ENCODE data around the gene MLH1. TPM values are rescaled to one million over a fixed set of nuclear protein-coding genes. Genes with fewer than 3 reads are reported as not detected.

MLH1 gene
- total and polyA plus RNA-seq, 10 of the 15 experiments (the other 5 are each of a cell fraction or from before 2014, with no cell fraction given), result 58.6 to 109 (median 81.4) TPM

DNA sequence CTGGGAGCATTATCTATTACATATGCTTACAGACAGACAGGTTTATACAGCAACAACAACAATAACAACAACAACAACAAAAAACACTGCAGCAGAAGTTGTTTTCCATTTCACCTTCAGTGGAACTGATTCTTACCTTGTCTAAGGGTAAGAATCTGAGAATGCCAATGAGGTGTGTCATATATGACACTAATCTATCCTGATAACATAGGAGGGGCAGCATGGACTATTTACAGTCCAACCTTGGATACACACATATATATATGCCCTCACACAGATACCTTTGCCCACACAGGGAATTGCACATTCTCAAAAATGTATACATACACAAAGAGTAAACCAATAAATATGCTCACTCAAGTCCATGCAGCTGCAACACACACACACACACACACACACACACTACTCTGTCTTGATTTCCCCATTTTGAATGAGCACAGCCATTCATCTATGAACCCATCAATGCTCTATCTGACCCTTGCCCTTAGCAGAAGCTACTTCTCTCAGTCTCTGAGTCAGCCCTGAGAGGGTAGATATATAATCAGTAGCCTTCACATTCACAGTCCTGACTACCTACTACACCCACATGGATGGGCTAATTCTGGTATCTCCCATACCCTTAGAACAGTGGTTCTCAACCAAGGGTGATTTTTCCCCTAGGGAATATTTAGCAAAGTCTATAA, 38.7 kb upstream of the MLH1 start (continued):
- no peak for TF ChIP-seq SIX5 (IDR thresholded peaks at IDR 0.05; ENCODE audit: low read depth, low read length, severe bottlenecking)

GRCh38 chr3:36956155-36956554, 37.2 kb upstream of the MLH1 start:
- ATAC-seq (no peak), FAIRE-seq (no peak), DNase-seq (ENCODE audit: low read depth, low spot score) (no peak)
- Histone ChIP-seq H3K4me3 (no peak overlapping the region), H4K20me1 (ENCODE audit: control insufficient read depth, insufficient read depth) (no peaks in the 10 kb centered on the region), H3K36me3 (ENCODE audit: control insufficient read depth in 2 of 2, insufficient read depth in 2 of 2, low read length in 1 of 2) (no peaks in the 10 kb centered on the region), H3K4me2 (ENCODE audit: control insufficient read depth, insufficient read depth) (no peak overlapping the region), H3K9me3 (replicated peaks; ENCODE audit: control insufficient read depth, insufficient read depth, low read length) (no peaks in the 10 kb centered on the region), H2AFZ (ENCODE audit: control insufficient read depth, low read depth, low read length) (no peak overlapping the region), H3K9ac (ENCODE audit: control insufficient read depth, insufficient read depth, low read length) (no peak overlapping the region), H3K27me3 (replicated peaks in 1 of 2; ENCODE audit: control insufficient read depth in 2 of 2, insufficient read depth in 2 of 2, low read length in 1 of 2) (no peaks in the 10 kb centered on the region), H3K79me2 (ENCODE audit: control insufficient read depth, insufficient read depth, low read length) (no peaks in the 10 kb centered on the region), H3K27ac (ENCODE audit: control insufficient read depth, insufficient read depth) (no peak overlapping the region), H3K4me1 (ENCODE audit: control insufficient read depth, insufficient read depth, low read length) (no peaks in the 10 kb centered on the region)
- CTCF ChIA-PET, result interaction anchor here (1.0 to 5.4 kb wide), 5 partner anchors 10 to 225 kb away, joined by 5 to 116 read pairs (median 66); no protein-coding TSS in a partner anchor
- in situ Hi-C loops (cut with MboI), result loop anchor here (5.0 kb wide), 1 partner anchor 229 kb away; no protein-coding TSS in a partner anchor
- TF ChIP-seq STAT3 (IDR thresholded peaks at IDR 0.05; ENCODE audit: low read depth, low read length), result no peak
- TF ChIP-seq, protein P1, sequence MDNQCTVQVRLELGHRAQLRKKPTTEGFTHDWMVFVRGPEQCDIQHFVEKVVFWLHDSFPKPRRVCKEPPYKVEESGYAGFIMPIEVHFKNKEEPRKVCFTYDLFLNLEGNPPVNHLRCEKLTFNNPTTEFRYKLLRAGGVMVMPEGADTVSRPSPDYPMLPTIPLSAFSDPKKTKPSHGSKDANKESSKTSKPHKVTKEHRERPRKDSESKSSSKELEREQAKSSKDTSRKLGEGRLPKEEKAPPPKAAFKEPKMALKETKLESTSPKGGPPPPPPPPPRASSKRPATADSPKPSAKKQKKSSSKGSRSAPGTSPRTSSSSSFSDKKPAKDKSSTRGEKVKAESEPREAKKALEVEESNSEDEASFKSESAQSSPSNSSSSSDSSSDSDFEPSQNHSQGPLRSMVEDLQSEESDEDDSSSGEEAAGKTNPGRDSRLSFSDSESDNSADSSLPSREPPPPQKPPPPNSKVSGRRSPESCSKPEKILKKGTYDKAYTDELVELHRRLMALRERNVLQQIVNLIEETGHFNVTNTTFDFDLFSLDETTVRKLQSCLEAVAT (IDR thresholded peaks at IDR 0.05), result no peak
- TF ChIP-seq ZNF24 (IDR thresholded peaks at IDR 0.05), result no peak
- no peak for TF ChIP-seq ZNF592 (IDR thresholded peaks at IDR 0.05)
- TF ChIP-seq NFXL1 (IDR thresholded peaks at IDR 0.05; ENCODE audit: borderline replicate concordance), result no peak
- no peak for TF ChIP-seq ATF2 (IDR thresholded peaks at IDR 0.05; ENCODE audit: low read length)
- TF ChIP-seq, protein P2, sequence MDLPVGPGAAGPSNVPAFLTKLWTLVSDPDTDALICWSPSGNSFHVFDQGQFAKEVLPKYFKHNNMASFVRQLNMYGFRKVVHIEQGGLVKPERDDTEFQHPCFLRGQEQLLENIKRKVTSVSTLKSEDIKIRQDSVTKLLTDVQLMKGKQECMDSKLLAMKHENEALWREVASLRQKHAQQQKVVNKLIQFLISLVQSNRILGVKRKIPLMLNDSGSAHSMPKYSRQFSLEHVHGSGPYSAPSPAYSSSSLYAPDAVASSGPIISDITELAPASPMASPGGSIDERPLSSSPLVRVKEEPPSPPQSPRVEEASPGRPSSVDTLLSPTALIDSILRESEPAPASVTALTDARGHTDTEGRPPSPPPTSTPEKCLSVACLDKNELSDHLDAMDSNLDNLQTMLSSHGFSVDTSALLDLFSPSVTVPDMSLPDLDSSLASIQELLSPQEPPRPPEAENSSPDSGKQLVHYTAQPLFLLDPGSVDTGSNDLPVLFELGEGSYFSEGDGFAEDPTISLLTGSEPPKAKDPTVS (IDR thresholded peaks at IDR 0.05; ENCODE audit: low read depth, low read length), result no peak
- TF ChIP-seq NRF1 (conservative IDR thresholded peaks at IDR 0.05; ENCODE audit: low read depth, low read length), result no peak
- no peak for TF ChIP-seq RUNX3 (IDR thresholded peaks at IDR 0.05; ENCODE audit: low read length)
- RAD21 ChIA-PET (ENCODE audit: unreplicated experiment), result interaction anchor here (4.9 kb wide), 1 partner anchor 51 kb away, joined by 83 read pairs; no protein-coding TSS in a partner anchor
- intact Hi-C loops (cut with micrococcal nuclease; ENCODE audit: unreplicated experiment), result no loop called here
- no TSS peak for BruUV-seq (replicated peaks)
- POLR2A ChIA-PET, result interaction anchor here (1.4 to 1.7 kb wide), 2 partner anchors 17 to 258 kb away, joined by 4 to 5 read pairs; no protein-coding TSS in a partner anchor
- SMC1A ChIA-PET (ENCODE audit: uncharacterized antibody, unreplicated experiment), result interaction anchor here (0.9 to 4.5 kb wide), 5 partner anchors 13 to 164 kb away, joined by 3 to 45 read pairs (median 4); no protein-coding TSS in a partner anchor
- WGBS (ENCODE audit: insufficient coverage, insufficient replicate concordance, low lambda C conversion rate, missing lambda C conversion rate), result 74% methylated on average over 3 of the region's 3 CpGs

Data from GM12878 (cell line).